GM19395 (cell line): ENCODE measurements around the gene PAFAH1B2.
A peak's percentile ranks its signal among the peaks of the same experiment; 100 is the strongest.
"Not testable (repeated sequence)": the region's sequence is repeated elsewhere in the genome, so short reads cannot be mapped to it uniquely, and the experiment has no call there.

Experiments
- ATAC-seq: cut with Tn5 transposase; IDR thresholded peaks from one replicate; pipeline ENCODE4 v1.9.1; 2021; ENCODE audit warnings: mild to moderate bottlenecking, moderate library complexity; ENCODE audit not compliant: unreplicated experiment

Gene PAFAH1B2

GRCh38 chr11:117126223-117126965 lies 17.7 kb upstream of the PAFAH1B2 start:
- no peak for ATAC-seq

- no peak for ATAC-seq
Measured at GRCh38 chr11:117127171-117127901, 16.8 kb upstream of the PAFAH1B2 start.

GRCh38 chr11:117128289-117128688 lies 15.8 kb upstream of the PAFAH1B2 start:
- ATAC-seq, result no peak

- not testable (repeated sequence) for ATAC-seq
Measured at GRCh38 chr11:117130396-117130795, 13.7 kb upstream of the PAFAH1B2 start.

GRCh38 chr11:117130879-117131278 lies 13.2 kb upstream of the PAFAH1B2 start:
- no peak for ATAC-seq

GRCh38 chr11:117134431-117134830 lies 9.7 kb upstream of the PAFAH1B2 start:
- ATAC-seq, result no peak

- ATAC-seq, result not testable (repeated sequence)
Measured at GRCh38 chr11:117134979-117135378, 9.1 kb upstream of the PAFAH1B2 start.

- ATAC-seq, result not testable (repeated sequence)
Measured at GRCh38 chr11:117137223-117138086, 6.6 kb upstream of the PAFAH1B2 start.

GRCh38 chr11:117143390-117143789 lies 697 bp upstream of the PAFAH1B2 start:
- ATAC-seq, result no peak

GRCh38 chr11:117144477-117145392 lies 648 bp downstream of the PAFAH1B2 start:
- ATAC-seq, result peak; percentile 55

- no peak for ATAC-seq
Measured at GRCh38 chr11:117145393-117145761, 1.3 kb downstream of the PAFAH1B2 start.

- ATAC-seq, result no peak
Measured at GRCh38 chr11:117146521-117146920, 2.4 kb downstream of the PAFAH1B2 start.

GRCh38 chr11:117152066-117152465 lies 8.0 kb downstream of the PAFAH1B2 start:
- ATAC-seq, result no peak

- ATAC-seq, result no peak
Measured at GRCh38 chr11:117154468-117154867, 10.4 kb downstream of the PAFAH1B2 start.

GRCh38 chr11:117157507-117157906 lies 13.4 kb downstream of the PAFAH1B2 start:
- no peak for ATAC-seq

GRCh38 chr11:117159892-117160291 lies 15.8 kb downstream of the PAFAH1B2 start:
- no peak for ATAC-seq

- ATAC-seq, result peak; percentile 60
Measured at GRCh38 chr11:117160826-117161225, 16.7 kb downstream of the PAFAH1B2 start.

- ATAC-seq, result no peak
Measured at GRCh38 chr11:117166491-117166890, 22.4 kb downstream of the PAFAH1B2 start.

- ATAC-seq, result no peak
Measured at GRCh38 chr11:117169736-117170135, 25.6 kb downstream of the PAFAH1B2 start.

- ATAC-seq, result no peak
Measured at GRCh38 chr11:117170210-117170609, 26.1 kb downstream of the PAFAH1B2 start.
